B cell (primary cell): ENCODE data around the gene SLC17A1. TPM values are rescaled to one million over a fixed set of nuclear protein-coding genes. Genes with fewer than 3 reads are reported as not detected.

Source experiments
- ATAC-seq: fragments of 200-7000 bp; cut with Tn5 transposase; one replicate; pipeline ENCODE4 v1.10.0; 2021; ENCODE audit warnings: low read depth, mild to moderate bottlenecking, moderate number of reproducible peaks, moderate library complexity
- CTCF ChIA-PET: fragments of 350-600 bp; sonication (Branson Sonifier 250); formaldehyde crosslinking; loops from one replicate; lab custom pipeline; 2021; ENCODE audit warnings: antibody characterized with exemption, inconsistent platforms; lab: Charles Lee
- POLR2A ChIA-PET: fragments of 350-600 bp; sonication (Branson Sonifier 250); formaldehyde crosslinking; loops from one replicate; lab custom pipeline; 2021; ENCODE audit warnings: antibody characterized with exemption; lab: Charles Lee
- DNase-seq: peaks from one replicate; pipeline ENCODE4 v3.0.0; 2013
- H2AFZ ChIP-seq: 2 replicates; pipeline ENCODE4 v1.6.1; 2012; ENCODE audit warnings: mild to moderate bottlenecking, low read depth, low read length; ENCODE audit not compliant: insufficient read depth, poor library complexity, severe bottlenecking
- H3K27ac ChIP-seq, 2 donors: 1 replicate in 1 of 2; 2 replicates in 1 of 2; pipeline ENCODE4 v1.5.1; 2012 to 2013; ENCODE audit warnings: low read length in 2 of 2, mild to moderate bottlenecking in 2 of 2, moderate library complexity in 1 of 2
- H3K27me3 ChIP-seq, 4 experiments: fragments of 200-600 bp in 1 of 4; sonication (generic) in 1 of 4; replicated peaks in 1 of 4; 1 replicate in 2 of 4; 2 replicates in 2 of 4; pipeline versions ENCODE4 v1.6.1 to v1.7.0; 2013 to 2016; ENCODE audit warnings: low read length in 3 of 4, mild to moderate bottlenecking in 2 of 4, mixed read lengths in 1 of 4, moderate library complexity in 1 of 4; ENCODE audit not compliant: insufficient read depth in 4 of 4, control insufficient read depth in 3 of 4; ENCODE audit errors: control extremely low read depth in 1 of 4
- H3K36me3 ChIP-seq, 2 experiments: replicated peaks in 1 of 2; 1 replicate in 1 of 2; 2 replicates in 1 of 2; pipeline versions ENCODE4 v1.6.1 to v1.7.1; 2013; ENCODE audit warnings: low read length in 1 of 2; ENCODE audit not compliant: insufficient read depth in 2 of 2, control insufficient read depth in 1 of 2; ENCODE audit errors: control extremely low read depth in 1 of 2, extremely low read depth in 1 of 2
- H3K4me1 ChIP-seq, 2 donors: fragments of 200-600 bp in 1 of 2; sonication (generic) in 1 of 2; 1 replicate in 1 of 2; 2 replicates in 1 of 2; pipeline versions ENCODE4 v1.5.1 to v1.6.1; 2013 to 2017; ENCODE audit warnings: low read length in 2 of 2; ENCODE audit not compliant: control insufficient read depth in 2 of 2, insufficient read depth in 2 of 2
- H3K4me2 ChIP-seq: replicated peaks from 2 replicates; pipeline ENCODE3; 2012; ENCODE audit warnings: mild to moderate bottlenecking, low read depth, low read length; ENCODE audit not compliant: poor library complexity, severe bottlenecking
- H3K4me3 ChIP-seq, 5 experiments: fragments of 200-600 bp in 1 of 5; sonication (generic) in 1 of 5; 1 replicate in 3 of 5; 2 replicates in 2 of 5; pipeline versions ENCODE4 v1.5.1 to v1.7.0; 2011 to 2016; ENCODE audit warnings: low read length in 4 of 5, mild to moderate bottlenecking in 4 of 5, low read depth in 2 of 5, control low read depth in 1 of 5, moderate library complexity in 1 of 5; ENCODE audit not compliant: insufficient read depth in 1 of 5; ENCODE audit errors: control extremely low read depth in 1 of 5, extremely low read depth in 1 of 5
- H3K79me2 ChIP-seq: fragments of 200-600 bp; sonication (generic); one replicate; pipeline ENCODE4 v1.6.0; 2016; ENCODE audit warnings: low read length; ENCODE audit not compliant: control insufficient read depth, insufficient read depth
- H3K9ac ChIP-seq: fragments of 200-600 bp; sonication (generic); 2 replicates; pipeline ENCODE4 v1.6.1; 2017; ENCODE audit warnings: mild to moderate bottlenecking, low read length, moderate library complexity
- H3K9me3 ChIP-seq, 3 donors: one replicate each; pipeline versions ENCODE4 v1.6.1 to v1.7.1; 2013; ENCODE audit warnings: low read length in 2 of 3; ENCODE audit not compliant: control insufficient read depth in 2 of 3, insufficient read depth in 1 of 3; ENCODE audit errors: control extremely low read depth in 1 of 3
- H4K20me1 ChIP-seq: 2 replicates; pipeline ENCODE4 v1.6.0; 2012; ENCODE audit warnings: mild to moderate bottlenecking, low read length; ENCODE audit not compliant: insufficient read depth, control insufficient read depth, poor library complexity, severe bottlenecking
- H3K27ac Mint-ChIP-seq: one replicate; pipeline ENCODE4 v1.8.0; 2021; ENCODE audit warnings: mixed read lengths
- H3K27me3 Mint-ChIP-seq: one replicate; pipeline ENCODE4 v1.8.0; 2021; ENCODE audit warnings: mixed read lengths
- H3K4me1 Mint-ChIP-seq: one replicate; pipeline ENCODE4 v1.8.0; 2021; ENCODE audit warnings: mixed read lengths
- H3K4me3 Mint-ChIP-seq: one replicate; pipeline ENCODE4 v1.8.0; 2021; ENCODE audit warnings: mixed read lengths
- H3K9me3 Mint-ChIP-seq: one replicate; pipeline ENCODE4 v1.8.0; 2022; ENCODE audit warnings: mixed read lengths; ENCODE audit not compliant: insufficient read depth
- CTCF ChIP-seq: fragments of 200-600 bp; IDR thresholded peaks from one replicate; pipeline ENCODE4 v1.8.0; 2022; ENCODE audit warnings: antibody characterized with exemption, mild to moderate bottlenecking
- EZH2 ChIP-seq: IDR thresholded peaks from 2 replicates; pipeline ENCODE4 v1.6.1; 2012; ENCODE audit warnings: borderline replicate concordance, low read depth, mild to moderate bottlenecking, moderate library complexity, low read length; ENCODE audit not compliant: insufficient read depth, poor library complexity, severe bottlenecking
- WGBS: methylation state at CpG from one replicate; pipeline ENCODE4 v1.1.5; 2013; ENCODE audit warnings: missing lambda C conversion rate; ENCODE audit not compliant: insufficient coverage; 5-methylcytosine and 5-hydroxymethylcytosine counted together
- intact Hi-C: fragments of 100-400 bp; cut with micrococcal nuclease; formaldehyde crosslinking; loops from one replicate; pipeline ENCODE4 v1.10.0; 2022
- polyA plus RNA-seq: library from polyadenylated mRNA; depleted of rRNA; stranded (reverse); fragments of >200 nt; gene quantifications from 2 replicates; pipeline ENCODE4 v1.2.3, GENCODE V29; 2012
- total RNA-seq, 2 donors: library from RNA; stranded (reverse); fragments of 120-200 nt in 1 of 2; gene quantifications; 1 replicate in 1 of 2; 2 replicates in 1 of 2; pipeline versions ENCODE4 v1.2.3 to v1.2.4, GENCODE V29; 2013 to 2022

The SLC17A1 gene
- total and polyA plus RNA-seq, 2 donors (not counting 1 experiment from before 2014, with no cell fraction given) = not detected

GRCh38 chr6:25793970-25794369, 37.9 kb downstream of the SLC17A1 start:
- Histone ChIP-seq H3K27me3 (no peaks in the 10 kb centered on the region), H2AFZ (no peak overlapping the region), H3K27ac (no peak overlapping the region), H3K4me1 (no peaks in the 10 kb centered on the region), H3K4me3 (no peak overlapping the region), H3K9me3 (no peaks in the 10 kb centered on the region), H3K4me2 (no peak overlapping the region), H3K79me2 (no peaks in the 10 kb centered on the region), H3K36me3 (no peaks in the 10 kb centered on the region), H4K20me1 (no peaks in the 10 kb centered on the region), H3K9ac (no peak overlapping the region)
- Mint-ChIP-seq H3K4me1 (no peaks in the 10 kb centered on the region), H3K4me3 (no peak overlapping the region), H3K9me3 (peaks cover 3% of the 10 kb centered on the region), H3K27me3 (peaks cover 10% of the 10 kb centered on the region), H3K27ac (no peak overlapping the region)
- WGBS = 86% methylated on average over 1 of the region's 1 CpG
- no peak for TF ChIP-seq EZH2
- no peak for TF ChIP-seq CTCF
- ATAC-seq (no peak), DNase-seq (no peak)
- ChIA-PET CTCF (no interaction called here), POLR2A (no interaction called here)
- intact Hi-C loops = no loop called here

GRCh38 chr6:25792016-25792415, 39.8 kb downstream of the SLC17A1 start:
- no peaks in the 10 kb centered on the region for H3K27me3 ChIP-seq
- Mint-ChIP-seq H3K27me3 (no peaks in the 10 kb centered on the region), H3K4me3 (no peak overlapping the region), H3K4me1 (no peaks in the 10 kb centered on the region), H3K27ac (no peak overlapping the region), H3K9me3 (peaks cover 3% of the 10 kb centered on the region)
- H2AFZ ChIP-seq = no peak overlapping the region
- H3K9me3 ChIP-seq = no peaks in the 10 kb centered on the region
- DNase-seq (no peak), ATAC-seq (no peak)
- H3K4me3 ChIP-seq = no peak overlapping the region
- no peaks in the 10 kb centered on the region for H3K36me3 ChIP-seq
- no peaks in the 10 kb centered on the region for H4K20me1 ChIP-seq
- intact Hi-C loops = no loop called here
- ChIA-PET CTCF (interaction anchor here (1.2 to 1.6 kb wide), 2 partner anchors 150 to 211 kb away, joined by 4 to 5 read pairs; no protein-coding TSS in a partner anchor), POLR2A (no interaction called here)
- no peaks in the 10 kb centered on the region for H3K79me2 ChIP-seq
- WGBS = 95% methylated on average over 4 of the region's 4 CpGs
- H3K4me2 ChIP-seq = no peak overlapping the region
- H3K4me1 ChIP-seq = no peaks in the 10 kb centered on the region
- no peak for TF ChIP-seq EZH2
- TF ChIP-seq CTCF = no peak
- H3K9ac ChIP-seq = no peak overlapping the region
- no peak overlapping the region for H3K27ac ChIP-seq
